K562 (cell line): ENCODE results near the gene NOTCH1. TPM values are rescaled to one million over a fixed set of nuclear protein-coding genes. Genes with fewer than 3 reads are reported as not detected.

Experiments used
- ATAC-seq: fragments of 200-7000 bp; cut with Tn5 transposase; 3 replicates; pipeline ENCODE4 v1.9.1; 2020; ENCODE audit warnings: moderate library complexity
- BruUV-seq: library from RNA; stranded (reverse); fragments of 400-500 nt; replicated peaks from 2 replicates; lab custom pipeline; 2021; lab: Mats Ljungman, UMichigan
- CTCF ChIA-PET: fragments of 300-600 bp; formaldehyde crosslinking; extraction: SDS; loops from one replicate; lab custom pipeline; 2021; ENCODE audit warnings: low intra/inter-chr PET ratio; lab: Yijun Ruan, JAX
- POLR2A ChIA-PET: fragments of 300-600, 350-650 bp; sonication (Branson Sonifier 250); formaldehyde crosslinking; extraction: SDS; loops from one replicate; lab custom pipeline; 2021; ENCODE audit warnings: antibody characterized with exemption, inconsistent platforms; lab: Yijun Ruan, JAX
- DNase-seq, 4 experiments: peaks; one replicate each; pipeline versions ENCODE4 v3.0.0 to v3.0.0-alpha.2; 2011 to 2018; ENCODE audit warnings: low spot score in 3 of 4, mixed read lengths in 3 of 4; ENCODE audit errors: extremely low read depth in 1 of 4
- FAIRE-seq: peaks from 2 replicates; lab custom pipeline; 2011; peaks lifted over from hg19 to GRCh38; lab: Jason Lieb, UNC
- H2AFZ ChIP-seq: 2 replicates; pipeline ENCODE4 v1.6.0; 2011; ENCODE audit warnings: low read depth, low read length, control low read depth, inconsistent platforms
- H3K27ac ChIP-seq: fragments of 200-600 bp; 3 replicates; pipeline ENCODE4 v1.8.0; 2011; ENCODE audit warnings: low read depth, mild to moderate bottlenecking, control low read depth, inconsistent platforms, low read length, moderate library complexity, mixed read lengths; ENCODE audit errors: extremely low read depth
- H3K27me3 ChIP-seq, 2 experiments: fragments of 300-600 bp in 1 of 2; 2 replicates in 1 of 2; 3 replicates in 1 of 2; pipeline versions ENCODE4 v1.6.0 to v1.8.0; 2011; ENCODE audit warnings: inconsistent platforms in 2 of 2, low read length in 2 of 2, mild to moderate bottlenecking in 1 of 2, mixed read lengths in 1 of 2, moderate library complexity in 1 of 2; ENCODE audit not compliant: control insufficient read depth in 2 of 2, insufficient read depth in 2 of 2
- H3K36me3 ChIP-seq: fragments of 300-600 bp; 3 replicates; pipeline ENCODE4 v1.8.0; 2011; ENCODE audit warnings: mild to moderate bottlenecking, low read length, inconsistent platforms; ENCODE audit not compliant: control insufficient read depth, insufficient read depth
- H3K4me1 ChIP-seq, 2 experiments: fragments of 200-600 bp in 1 of 2; replicated peaks in 1 of 2; 2 replicates in 1 of 2; 3 replicates in 1 of 2; pipeline versions ENCODE4 v1.5.1 to v1.8.0; 2011; ENCODE audit warnings: inconsistent platforms in 2 of 2, low read length in 2 of 2, mild to moderate bottlenecking in 1 of 2, mixed read lengths in 1 of 2, moderate library complexity in 1 of 2; ENCODE audit not compliant: control insufficient read depth in 2 of 2, insufficient read depth in 2 of 2
- H3K4me2 ChIP-seq: 2 replicates; pipeline ENCODE4 v1.6.1; 2011; ENCODE audit warnings: low read length, control low read depth, inconsistent platforms, mixed read lengths; ENCODE audit not compliant: insufficient read depth
- H3K4me3 ChIP-seq: fragments of 200-600 bp; sonication (generic), shearing (Covaris generic); 2 replicates; pipeline ENCODE4 v1.5.1; 2016; ENCODE audit warnings: control low read depth, inconsistent platforms
- H3K79me2 ChIP-seq: fragments of 200-600 bp; 3 replicates; pipeline ENCODE4 v1.8.0; 2011; ENCODE audit warnings: low read length, inconsistent platforms; ENCODE audit not compliant: control insufficient read depth, insufficient read depth
- H3K9ac ChIP-seq, 2 experiments: 2 replicates each; pipeline versions ENCODE4 v1.6.0 to v1.6.1; 2011; ENCODE audit warnings: low read depth in 2 of 2, low read length in 2 of 2, control low read depth in 1 of 2, inconsistent platforms in 1 of 2, mild to moderate bottlenecking in 1 of 2, mixed read lengths in 1 of 2; ENCODE audit not compliant: insufficient read depth in 1 of 2
- H3K9me1 ChIP-seq: one replicate; pipeline ENCODE4 v1.6.0; 2011; ENCODE audit warnings: inconsistent platforms, mild to moderate bottlenecking, low read length, moderate library complexity; ENCODE audit not compliant: control insufficient read depth, insufficient read depth
- H3K9me3 ChIP-seq: replicated peaks from 2 replicates; pipeline ENCODE4 v1.5.1; 2011; ENCODE audit warnings: low read depth, low read length, inconsistent platforms; ENCODE audit not compliant: control insufficient read depth, insufficient read depth
- H4K20me1 ChIP-seq: replicated peaks from 2 replicates; pipeline ENCODE4 v1.6.1; 2011; ENCODE audit warnings: low read length, inconsistent platforms, mixed read lengths; ENCODE audit not compliant: control insufficient read depth, insufficient read depth
- ARHGAP35 ChIP-seq: fragments of 450-650 bp; IDR thresholded peaks from 2 replicates; pipeline ENCODE4 v1.6.1; 2018; ENCODE audit not compliant: partially characterized antibody
- CREBBP ChIP-seq: IDR thresholded peaks from one replicate; pipeline ENCODE4 v1.6.1; 2012; ENCODE audit warnings: low read depth, mild to moderate bottlenecking, control low read depth, inconsistent platforms, low read length
- FOXA1 ChIP-seq: fragments of 450-650 bp; IDR thresholded peaks from 2 replicates; pipeline ENCODE4 v1.6.1; 2016; ENCODE audit warnings: mild to moderate bottlenecking, borderline replicate concordance
- HDAC3 ChIP-seq: fragments of 450-650 bp; IDR thresholded peaks from 2 replicates; pipeline ENCODE4 v1.6.1; 2018; ENCODE audit warnings: borderline replicate concordance, mild to moderate bottlenecking, moderate library complexity; ENCODE audit not compliant: partially characterized antibody
- L3MBTL2 ChIP-seq: fragments of 450-650 bp; IDR thresholded peaks from 2 replicates; pipeline ENCODE4 v1.6.1; 2016; ENCODE audit warnings: mild to moderate bottlenecking, moderate library complexity
- NFIX ChIP-seq: fragments of 250-450 bp; sonication (Bioruptor Pico); IDR thresholded peaks from 2 replicates; pipeline ENCODE4 v1.4.0; 2020; ENCODE audit warnings: low read depth, mild to moderate bottlenecking, moderate library complexity
- PHTF2 ChIP-seq: fragments of 250-450 bp; sonication (Bioruptor Pico); IDR thresholded peaks from 2 replicates; pipeline ENCODE4 v1.5.0; 2021; ENCODE audit warnings: mild to moderate bottlenecking
- TAL1 ChIP-seq: fragments of 450-650 bp; IDR thresholded peaks from 2 replicates; pipeline ENCODE4 v1.6.1; 2016; ENCODE audit warnings: mild to moderate bottlenecking
- TCFL5 ChIP-seq: fragments of 250-450 bp; sonication (Bioruptor Pico); conservative IDR thresholded peaks from 2 replicates; pipeline ENCODE4 v1.6.1; 2021; ENCODE audit warnings: mild to moderate bottlenecking, moderate library complexity, matching md5 sums
- XRCC3 ChIP-seq: fragments of 450-650 bp; IDR thresholded peaks from 2 replicates; pipeline ENCODE4 v1.6.1; 2017; ENCODE audit warnings: mild to moderate bottlenecking, moderate library complexity
- XRCC4 ChIP-seq: IDR thresholded peaks from one replicate; pipeline ENCODE4 v1.6.1; 2011; ENCODE audit not compliant: insufficient read depth, insufficient read length; ENCODE audit errors: extremely low read depth
- ZNF77 ChIP-seq: fragments of 250-450 bp; sonication (Bioruptor Pico); IDR thresholded peaks from 2 replicates; pipeline ENCODE4 v1.5.0; 2020
- whole genome bisulfite sequencing: fragments of 100-300 bp; shearing (Covaris generic); methylation state at CpG from one replicate; pipeline ENCODE4 v1.1.6; 2016; ENCODE audit warnings: low coverage, mixed read lengths; ENCODE audit not compliant: insufficient coverage; ENCODE audit errors: missing lambda C conversion rate; 5-methylcytosine and 5-hydroxymethylcytosine counted together
- in situ Hi-C: fragments of 300-500 bp; cut with MboI; formaldehyde crosslinking; loops from 4 replicates; pipeline ENCODE4 v1.15.0; 2018; ENCODE audit warnings: inconsistent platforms, mixed read lengths
- intact Hi-C: fragments of 100-400 bp; cut with micrococcal nuclease; formaldehyde crosslinking; loops from 2 replicates; pipeline ENCODE4 v1.14.2; 2022
- polyA plus RNA-seq, 8 experiments: library from polyadenylated mRNA; depleted of rRNA in 4 of 8; stranded (reverse) in 5 of 8; unstranded in 3 of 8; fragments of >200 nt; fragmentation: Nextera tagmentation in 2 of 8; fragmentation: Illumina TruSeq in 1 of 8; extraction: Ambion mirVana in 2 of 8; extraction: Trizol in 1 of 8; gene quantifications; 2 replicates each; pipeline versions ENCODE4 v1.2.1 to v1.2.3, GENCODE V29; 2011 to 2014; ENCODE audit warnings: inconsistent platforms in 1 of 8, missing spikeins in 1 of 8
- total RNA-seq, 7 experiments: library from RNA; depleted of rRNA in 6 of 7; stranded (reverse); fragments of >200 nt in 6 of 7; fragmentation: Illumina TruSeq in 2 of 7; extraction: Trizol in 2 of 7; gene quantifications; 2 replicates each; pipeline versions ENCODE4 v1.2.1 to v1.2.3, GENCODE V29; 2011 to 2021; ENCODE audit warnings: low replicate concordance in 1 of 7
- TF ChIP-seq, protein P1 (sequence below), 2 experiments: IDR thresholded peaks; 2 replicates each; pipeline ENCODE4 v1.6.1; 2012; ENCODE audit warnings: improper control_type of control experiment in 2 of 2, low read depth in 2 of 2, low read length in 2 of 2, borderline replicate concordance in 1 of 2
- TF ChIP-seq, protein P2 (sequence below): fragments of 250-450 bp; sonication (Bioruptor Pico); IDR thresholded peaks from 2 replicates; pipeline ENCODE4 v1.5.0; 2020; ENCODE audit warnings: mild to moderate bottlenecking, borderline replicate concordance
- TF ChIP-seq, protein P3 (sequence below): sonication (generic); formaldehyde crosslinking; IDR thresholded peaks from 2 replicates; pipeline ENCODE4 v1.9.0; 2022; ENCODE audit warnings: mild to moderate bottlenecking, missing genetic modification reagents
- TF ChIP-seq, protein P4 (sequence below): sonication (generic); IDR thresholded peaks from 2 replicates; pipeline ENCODE4 v1.6.1; 2016

Gene NOTCH1
- total and polyA plus RNA-seq, 9 of the 15 experiments (the other 6 are each of a cell fraction or from before 2014, with no cell fraction given), result 0.03 to 31.4 (median 2.3) TPM

DNA sequence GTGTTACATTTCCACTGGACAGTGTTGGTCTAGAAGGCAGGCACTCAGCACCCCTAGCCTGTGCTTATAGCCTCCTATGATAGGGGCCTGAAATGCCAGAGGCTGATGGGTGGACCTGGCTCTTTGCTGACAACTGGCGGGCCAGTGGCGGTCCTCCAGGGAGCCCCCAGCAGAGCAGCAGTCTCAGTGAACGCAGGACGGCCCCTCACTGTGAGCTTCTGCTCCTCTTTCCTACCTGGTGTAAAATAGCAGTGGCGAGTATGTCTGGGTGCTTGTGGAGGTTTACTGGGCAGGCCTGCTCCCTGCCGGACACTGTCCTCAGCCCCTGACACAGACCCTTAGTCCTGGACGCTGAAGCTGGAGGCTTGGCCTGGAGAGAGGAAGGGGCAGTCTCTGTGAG, 59.7 kb downstream of the NOTCH1 start:
- 57% methylated on average over 7 of the region's 7 CpGs for WGBS
- no peak for TF ChIP-seq TCFL5 (CRISPR knock-in tag)
- TF ChIP-seq XRCC3, result no peak
- no peak for TF ChIP-seq PHTF2 (CRISPR knock-in tag)
- TF ChIP-seq, protein P1, sequence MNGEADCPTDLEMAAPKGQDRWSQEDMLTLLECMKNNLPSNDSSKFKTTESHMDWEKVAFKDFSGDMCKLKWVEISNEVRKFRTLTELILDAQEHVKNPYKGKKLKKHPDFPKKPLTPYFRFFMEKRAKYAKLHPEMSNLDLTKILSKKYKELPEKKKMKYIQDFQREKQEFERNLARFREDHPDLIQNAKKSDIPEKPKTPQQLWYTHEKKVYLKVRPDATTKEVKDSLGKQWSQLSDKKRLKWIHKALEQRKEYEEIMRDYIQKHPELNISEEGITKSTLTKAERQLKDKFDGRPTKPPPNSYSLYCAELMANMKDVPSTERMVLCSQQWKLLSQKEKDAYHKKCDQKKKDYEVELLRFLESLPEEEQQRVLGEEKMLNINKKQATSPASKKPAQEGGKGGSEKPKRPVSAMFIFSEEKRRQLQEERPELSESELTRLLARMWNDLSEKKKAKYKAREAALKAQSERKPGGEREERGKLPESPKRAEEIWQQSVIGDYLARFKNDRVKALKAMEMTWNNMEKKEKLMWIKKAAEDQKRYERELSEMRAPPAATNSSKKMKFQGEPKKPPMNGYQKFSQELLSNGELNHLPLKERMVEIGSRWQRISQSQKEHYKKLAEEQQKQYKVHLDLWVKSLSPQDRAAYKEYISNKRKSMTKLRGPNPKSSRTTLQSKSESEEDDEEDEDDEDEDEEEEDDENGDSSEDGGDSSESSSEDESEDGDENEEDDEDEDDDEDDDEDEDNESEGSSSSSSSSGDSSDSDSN (IDR thresholded peaks at IDR 0.05; ENCODE audit: borderline replicate concordance in 1 of 2, low read depth in 2 of 2, low read length in 2 of 2), result no peak
- TF ChIP-seq L3MBTL2, result no peak
- TF ChIP-seq FOXA1, result no peak
- TF ChIP-seq NFIX (CRISPR knock-in tag), result no peak
- TF ChIP-seq, protein P2, sequence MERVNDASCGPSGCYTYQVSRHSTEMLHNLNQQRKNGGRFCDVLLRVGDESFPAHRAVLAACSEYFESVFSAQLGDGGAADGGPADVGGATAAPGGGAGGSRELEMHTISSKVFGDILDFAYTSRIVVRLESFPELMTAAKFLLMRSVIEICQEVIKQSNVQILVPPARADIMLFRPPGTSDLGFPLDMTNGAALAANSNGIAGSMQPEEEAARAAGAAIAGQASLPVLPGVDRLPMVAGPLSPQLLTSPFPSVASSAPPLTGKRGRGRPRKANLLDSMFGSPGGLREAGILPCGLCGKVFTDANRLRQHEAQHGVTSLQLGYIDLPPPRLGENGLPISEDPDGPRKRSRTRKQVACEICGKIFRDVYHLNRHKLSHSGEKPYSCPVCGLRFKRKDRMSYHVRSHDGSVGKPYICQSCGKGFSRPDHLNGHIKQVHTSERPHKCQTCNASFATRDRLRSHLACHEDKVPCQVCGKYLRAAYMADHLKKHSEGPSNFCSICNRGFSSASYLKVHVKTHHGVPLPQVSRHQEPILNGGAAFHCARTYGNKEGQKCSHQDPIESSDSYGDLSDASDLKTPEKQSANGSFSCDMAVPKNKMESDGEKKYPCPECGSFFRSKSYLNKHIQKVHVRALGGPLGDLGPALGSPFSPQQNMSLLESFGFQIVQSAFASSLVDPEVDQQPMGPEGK (CRISPR knock-in tag), result no peak
- TF ChIP-seq ZNF77 (CRISPR knock-in tag), result no peak
- TF ChIP-seq, protein P3, sequence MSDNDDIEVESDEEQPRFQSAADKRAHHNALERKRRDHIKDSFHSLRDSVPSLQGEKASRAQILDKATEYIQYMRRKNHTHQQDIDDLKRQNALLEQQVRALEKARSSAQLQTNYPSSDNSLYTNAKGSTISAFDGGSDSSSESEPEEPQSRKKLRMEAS (CRISPR knock-in tag), result no peak
- no peak for TF ChIP-seq TAL1
- TF ChIP-seq, protein P4, sequence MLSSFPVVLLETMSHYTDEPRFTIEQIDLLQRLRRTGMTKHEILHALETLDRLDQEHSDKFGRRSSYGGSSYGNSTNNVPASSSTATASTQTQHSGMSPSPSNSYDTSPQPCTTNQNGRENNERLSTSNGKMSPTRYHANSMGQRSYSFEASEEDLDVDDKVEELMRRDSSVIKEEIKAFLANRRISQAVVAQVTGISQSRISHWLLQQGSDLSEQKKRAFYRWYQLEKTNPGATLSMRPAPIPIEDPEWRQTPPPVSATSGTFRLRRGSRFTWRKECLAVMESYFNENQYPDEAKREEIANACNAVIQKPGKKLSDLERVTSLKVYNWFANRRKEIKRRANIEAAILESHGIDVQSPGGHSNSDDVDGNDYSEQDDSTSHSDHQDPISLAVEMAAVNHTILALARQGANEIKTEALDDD, result no peak
- TF ChIP-seq CREBBP, result no peak
- no peak for TF ChIP-seq ARHGAP35
- TF ChIP-seq XRCC4, result no peak
- no peak for TF ChIP-seq HDAC3

More for the DNA sequence above, 59.7 kb downstream of the NOTCH1 start:
- BruUV-seq, result no TSS peak
- ATAC-seq (no peak), DNase-seq (no peak), FAIRE-seq (no peak)
- Histone ChIP-seq H3K4me3 (no peak overlapping the region), H3K27ac (no peak overlapping the region), H3K27me3 (peaks cover 0 to 31% of the 10 kb centered on the region in 2 experiments; a peak in 3 of 5 replicates), H3K9me1 (no peaks in the 10 kb centered on the region), H4K20me1 (peaks cover 22% of the 10 kb centered on the region), H2AFZ (no peak overlapping the region), H3K36me3 (no peaks in the 10 kb centered on the region; the same call in 2 of the 3 replicates), H3K9ac (no peak overlapping the region), H3K4me2 (no peak overlapping the region), H3K4me1 (peaks cover 14 to 40% of the 10 kb centered on the region in 2 experiments), H3K9me3 (no peaks in the 10 kb centered on the region), H3K79me2 (peaks cover 18% of the 10 kb centered on the region)
- intact Hi-C loops, result loop anchor here (5.0 kb wide), 1 partner anchor 206 kb away; no protein-coding TSS in a partner anchor
- ChIA-PET POLR2A (interaction anchor here (0.6 to 2.4 kb wide), 3 partner anchors 142 to 242 kb away, joined by 3 to 9 read pairs (median 4); no protein-coding TSS in a partner anchor), CTCF (interaction anchor here (1.9 to 7.1 kb wide), 3 partner anchors 139 to 208 kb away, joined by 4 to 154 read pairs (median 11); no protein-coding TSS in a partner anchor)
- in situ Hi-C loops, result no loop called here
